ENCODE results near the gene PPP3CA. TPM values are rescaled to one million over a fixed set of nuclear protein-coding genes. Genes with fewer than 3 reads are reported as not detected.

The PPP3CA gene
- total RNA-seq, 1 experiment from 2014 or later = 15.5 TPM

- Histone ChIP-seq H3K9ac (ENCODE audit: low read length) (no peak overlapping the region), H3K27ac (ENCODE audit: low read length) (no peak overlapping the region), H4K20me1 (ENCODE audit: low read length) (no peaks in the 10 kb centered on the region), H3K4me2 (ENCODE audit: low read length) (no peak overlapping the region), H3K79me2 (ENCODE audit: low read length) (no peaks in the 10 kb centered on the region), H2AFZ (ENCODE audit: low read length) (no peak overlapping the region), H3K9me3 (ENCODE audit: low read length) (no peaks in the 10 kb centered on the region), H3K4me3 (ENCODE audit: low read length) (no peak overlapping the region), H3K4me1 (ENCODE audit: insufficient read depth, low read length) (no peaks in the 10 kb centered on the region), H3K9me2 (replicated peaks; ENCODE audit: low read length) (no peaks in the 10 kb centered on the region), H3K27me3 (ENCODE audit: low read length) (no peaks in the 10 kb centered on the region), H3K36me3 (ENCODE audit: low read depth, low read length) (no peaks in the 10 kb centered on the region), H3F3A (ENCODE audit: low read length, unreplicated experiment) (no peaks in the 10 kb centered on the region)
- POLR2A ChIA-PET (ENCODE audit: unreplicated experiment) = no interaction called here
- TF ChIP-seq EZH2 (IDR thresholded peaks at IDR 0.05; ENCODE audit: low read length, unreplicated experiment) (no peak), CTCF (conservative IDR thresholded peaks at IDR 0.05; ENCODE audit: low read depth, low read length) (no peak), EZH2phosphoT487 (IDR thresholded peaks at IDR 0.05; ENCODE audit: borderline replicate concordance, low read length) (no peak)
- BruUV-seq (replicated peaks) = no TSS peak
- DNase-seq (no peak), ATAC-seq (no peak)
- CTCF ChIA-PET = no interaction called here
- intact Hi-C loops (cut with micrococcal nuclease) = no loop called here
Observed at GRCh38 chr4:101050088-101050836, 297.1 kb downstream of the PPP3CA start.

- CTCF ChIA-PET = no interaction called here
Observed at GRCh38 chr4:101049549-101050001, 297.8 kb downstream of the PPP3CA start.

More at GRCh38 chr4:101049549-101050001, 297.8 kb downstream of the PPP3CA start:
- Histone ChIP-seq H3K79me2 (ENCODE audit: low read length) (no peaks in the 10 kb centered on the region), H3K36me3 (ENCODE audit: low read depth, low read length) (no peaks in the 10 kb centered on the region), H3K27ac (ENCODE audit: low read length) (no peak overlapping the region), H3K9me2 (replicated peaks; ENCODE audit: low read length) (no peaks in the 10 kb centered on the region), H3K9me3 (ENCODE audit: low read length) (no peaks in the 10 kb centered on the region), H4K20me1 (ENCODE audit: low read length) (no peaks in the 10 kb centered on the region), H3K4me3 (ENCODE audit: low read length) (no peak overlapping the region), H3F3A (ENCODE audit: low read length, unreplicated experiment) (no peaks in the 10 kb centered on the region), H2AFZ (ENCODE audit: low read length) (no peak overlapping the region), H3K4me2 (ENCODE audit: low read length) (no peak overlapping the region), H3K27me3 (ENCODE audit: low read length) (no peaks in the 10 kb centered on the region), H3K9ac (ENCODE audit: low read length) (no peak overlapping the region), H3K4me1 (ENCODE audit: insufficient read depth, low read length) (no peaks in the 10 kb centered on the region)
- ATAC-seq (no peak), DNase-seq (no peak)
- TF ChIP-seq EZH2 (IDR thresholded peaks at IDR 0.05; ENCODE audit: low read length, unreplicated experiment) (no peak), EZH2phosphoT487 (IDR thresholded peaks at IDR 0.05; ENCODE audit: borderline replicate concordance, low read length) (no peak), CTCF (conservative IDR thresholded peaks at IDR 0.05; ENCODE audit: low read depth, low read length) (no peak)
- no TSS peak for BruUV-seq (replicated peaks)
- intact Hi-C loops (cut with micrococcal nuclease) = no loop called here
- POLR2A ChIA-PET (ENCODE audit: unreplicated experiment) = no interaction called here
